ENCODE results near the gene USP16.
"Not testable (repeated sequence)": the region's sequence is repeated elsewhere in the genome, so short reads cannot be mapped to it uniquely, and the experiment has no call there.

The USP16 gene

DNA sequence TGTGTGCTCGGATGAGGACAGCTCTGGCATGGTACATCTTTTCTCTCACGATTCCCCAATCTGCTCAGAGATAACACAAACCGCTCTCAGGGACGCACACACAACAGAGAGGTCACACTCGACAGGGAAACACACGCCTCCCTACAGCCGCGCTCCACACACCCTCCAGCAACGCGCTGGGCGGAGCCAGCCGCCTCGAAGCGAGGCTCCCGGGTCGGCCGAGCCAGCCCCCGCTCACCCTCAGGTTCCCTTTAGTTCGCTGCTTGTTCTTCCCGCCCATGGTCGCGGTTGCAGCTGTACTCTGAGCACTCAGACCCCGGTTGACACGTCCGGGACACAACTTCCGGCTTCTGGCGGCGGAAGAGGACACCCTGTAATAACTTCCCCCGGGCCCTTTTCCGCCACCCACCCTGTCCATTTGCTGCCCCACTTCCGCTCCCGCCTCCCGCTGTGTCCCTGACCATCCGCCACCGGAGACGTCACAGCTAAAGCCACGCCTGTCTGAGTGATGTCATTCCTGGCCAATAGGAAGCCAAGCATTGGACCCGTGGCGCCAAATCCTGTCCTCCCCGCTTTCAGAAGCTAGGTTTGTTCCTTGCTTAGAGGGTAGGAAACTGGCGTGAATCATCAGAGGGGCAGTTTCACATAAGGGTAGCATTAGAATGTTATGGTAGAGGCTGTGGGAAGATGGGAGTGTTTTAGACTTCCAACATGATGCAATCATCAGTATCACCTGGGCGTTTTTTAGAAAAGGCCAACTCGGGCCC is 31.8 kb upstream of the USP16 start, which contains the start of gene LTN1:
Gene LTN1 (minus strand): TSS at position 352 of the 767 bp plus-strand sequence. CDS start 72 bp downstream, at position 280.
- peak; percentile 77 for FAIRE-seq
- peak; percentile 65 for DNase-seq (ENCODE audit: insufficient read length, low spot score)
- TF ChIP-seq, protein P1, sequence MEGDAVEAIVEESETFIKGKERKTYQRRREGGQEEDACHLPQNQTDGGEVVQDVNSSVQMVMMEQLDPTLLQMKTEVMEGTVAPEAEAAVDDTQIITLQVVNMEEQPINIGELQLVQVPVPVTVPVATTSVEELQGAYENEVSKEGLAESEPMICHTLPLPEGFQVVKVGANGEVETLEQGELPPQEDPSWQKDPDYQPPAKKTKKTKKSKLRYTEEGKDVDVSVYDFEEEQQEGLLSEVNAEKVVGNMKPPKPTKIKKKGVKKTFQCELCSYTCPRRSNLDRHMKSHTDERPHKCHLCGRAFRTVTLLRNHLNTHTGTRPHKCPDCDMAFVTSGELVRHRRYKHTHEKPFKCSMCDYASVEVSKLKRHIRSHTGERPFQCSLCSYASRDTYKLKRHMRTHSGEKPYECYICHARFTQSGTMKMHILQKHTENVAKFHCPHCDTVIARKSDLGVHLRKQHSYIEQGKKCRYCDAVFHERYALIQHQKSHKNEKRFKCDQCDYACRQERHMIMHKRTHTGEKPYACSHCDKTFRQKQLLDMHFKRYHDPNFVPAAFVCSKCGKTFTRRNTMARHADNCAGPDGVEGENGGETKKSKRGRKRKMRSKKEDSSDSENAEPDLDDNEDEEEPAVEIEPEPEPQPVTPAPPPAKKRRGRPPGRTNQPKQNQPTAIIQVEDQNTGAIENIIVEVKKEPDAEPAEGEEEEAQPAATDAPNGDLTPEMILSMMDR (IDR thresholded peaks at IDR 0.05; ENCODE audit: insufficient read depth, missing control alignments) = no peak

DNA sequence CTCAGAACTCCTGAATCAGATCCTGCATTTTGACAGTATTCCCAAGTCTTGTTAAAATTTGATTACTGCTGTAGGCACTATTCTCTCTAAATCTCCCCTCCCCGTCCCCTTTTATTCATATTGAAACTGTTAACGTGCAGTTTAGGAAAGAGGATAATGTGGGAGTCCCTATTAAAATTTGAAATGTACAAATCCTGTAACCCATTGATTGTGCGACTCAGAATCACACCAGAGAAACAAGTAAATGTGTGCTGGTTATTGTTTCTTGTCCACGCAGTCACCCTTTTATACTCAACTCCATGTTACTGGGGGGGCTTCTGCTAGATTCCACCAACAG is 31.2 kb upstream of the USP16 start:
- TF ChIP-seq, protein P1 (IDR thresholded peaks at IDR 0.05; ENCODE audit: insufficient read depth, missing control alignments) = no peak
- DNase-seq (ENCODE audit: insufficient read length, low spot score) (no peak), FAIRE-seq (no peak)

DNA sequence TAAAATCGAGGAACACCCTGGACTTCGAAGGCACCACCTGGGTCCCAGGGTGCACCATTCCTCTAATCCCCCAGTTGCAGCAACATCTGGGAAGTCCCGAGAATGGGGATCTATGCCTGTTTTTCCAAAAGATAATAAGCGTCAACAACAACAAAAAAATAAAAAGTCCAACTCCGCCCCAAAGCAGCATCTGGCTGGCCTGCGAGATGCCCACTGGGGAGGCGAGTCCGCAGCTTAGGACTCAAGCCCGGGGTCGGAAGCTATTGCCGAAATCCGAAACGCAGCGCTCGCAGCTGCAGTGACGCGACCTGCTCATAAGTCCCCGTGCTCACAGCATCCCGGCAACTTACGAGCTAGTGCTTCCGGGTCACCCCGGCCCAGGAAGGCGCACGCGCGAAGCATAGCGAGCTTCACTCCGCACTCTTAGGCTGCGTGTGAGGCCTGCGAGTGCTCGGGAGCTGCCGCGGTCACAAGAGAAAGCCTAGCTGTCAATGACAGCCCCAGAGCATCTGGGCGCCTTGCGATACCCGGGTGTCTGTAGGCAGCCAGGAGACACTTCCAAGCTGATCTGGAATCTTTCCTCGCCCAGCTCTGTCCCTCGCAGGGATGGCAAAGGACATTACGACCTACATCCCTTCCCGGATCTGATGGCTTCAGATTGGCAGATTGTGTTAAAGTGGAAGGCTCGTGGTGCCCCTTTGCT is 21.9 kb upstream of the USP16 start:
- FAIRE-seq (peak; percentile 79), DNase-seq (ENCODE audit: insufficient read length, low spot score) (peak; percentile 70)
- TF ChIP-seq, protein P1 (IDR thresholded peaks at IDR 0.05; ENCODE audit: insufficient read depth, missing control alignments) = no peak

DNA sequence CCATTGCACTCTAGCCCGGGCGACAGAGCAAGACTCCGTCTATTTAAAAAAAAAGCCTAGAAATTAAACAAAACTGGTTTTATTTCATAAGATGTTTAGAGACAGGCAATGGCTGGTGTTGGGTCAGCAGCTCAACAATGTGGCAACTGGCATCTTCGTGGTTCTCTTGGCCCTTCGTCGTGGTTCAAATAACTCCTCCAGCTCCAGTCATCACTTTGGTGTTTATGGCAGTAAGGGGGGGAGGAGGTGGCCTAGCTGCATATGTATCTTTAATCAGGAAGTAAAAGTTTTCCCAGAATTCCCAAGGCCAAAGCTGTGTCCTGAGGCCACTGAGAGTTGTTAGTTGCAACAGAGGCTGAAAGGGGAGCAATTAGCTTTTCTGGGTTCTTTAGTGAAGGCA is 18.8 kb upstream of the USP16 start:
- no peak for FAIRE-seq
- TF ChIP-seq, protein P1 (IDR thresholded peaks at IDR 0.05; ENCODE audit: insufficient read depth, missing control alignments) = no peak
- no peak for DNase-seq (ENCODE audit: insufficient read length, low spot score)

DNA sequence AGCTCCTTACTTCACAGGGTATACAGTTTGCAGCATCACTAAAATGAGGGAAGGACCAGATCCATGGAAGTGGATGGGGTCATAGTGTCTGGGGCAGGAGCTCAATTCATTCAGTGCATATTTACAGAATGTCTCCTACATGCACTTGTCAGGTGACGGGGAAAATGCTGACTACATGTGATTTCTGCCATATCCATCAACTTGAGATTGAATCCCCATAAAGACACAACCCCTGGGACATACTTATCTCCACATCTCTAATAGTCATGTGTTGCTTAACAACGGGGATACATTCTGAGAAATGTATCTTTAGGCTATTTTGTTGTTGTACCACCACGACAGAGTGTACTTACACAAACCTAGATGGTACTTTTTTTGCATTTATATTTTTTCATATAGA is 17.3 kb upstream of the USP16 start:
- DNase-seq (ENCODE audit: insufficient read length, low spot score) = no peak
- TF ChIP-seq, protein P1 (IDR thresholded peaks at IDR 0.05; ENCODE audit: insufficient read depth, missing control alignments) = no peak
- no peak for FAIRE-seq

DNA sequence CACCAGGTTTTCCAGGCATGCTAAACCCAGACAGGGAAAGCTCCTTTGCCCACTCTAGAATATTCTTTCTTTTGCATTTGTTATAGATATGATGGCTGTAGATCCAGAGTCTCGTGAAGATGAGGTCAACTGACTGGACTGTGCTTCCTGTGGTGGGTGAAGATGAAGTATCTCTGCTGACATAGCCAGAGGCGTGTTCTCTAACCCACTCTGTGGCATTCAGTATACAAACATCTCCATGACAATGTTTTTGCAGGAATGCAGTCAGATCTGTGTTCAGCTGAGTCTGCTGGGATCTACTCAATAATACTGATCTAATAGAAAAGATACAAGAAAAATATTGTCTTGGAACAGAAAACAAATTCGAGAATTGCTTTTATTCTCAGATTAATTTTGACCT is 16.7 kb upstream of the USP16 start:
- DNase-seq (ENCODE audit: insufficient read length, low spot score) (no peak), FAIRE-seq (no peak)
- TF ChIP-seq, protein P1 (IDR thresholded peaks at IDR 0.05; ENCODE audit: insufficient read depth, missing control alignments) = no peak

DNA sequence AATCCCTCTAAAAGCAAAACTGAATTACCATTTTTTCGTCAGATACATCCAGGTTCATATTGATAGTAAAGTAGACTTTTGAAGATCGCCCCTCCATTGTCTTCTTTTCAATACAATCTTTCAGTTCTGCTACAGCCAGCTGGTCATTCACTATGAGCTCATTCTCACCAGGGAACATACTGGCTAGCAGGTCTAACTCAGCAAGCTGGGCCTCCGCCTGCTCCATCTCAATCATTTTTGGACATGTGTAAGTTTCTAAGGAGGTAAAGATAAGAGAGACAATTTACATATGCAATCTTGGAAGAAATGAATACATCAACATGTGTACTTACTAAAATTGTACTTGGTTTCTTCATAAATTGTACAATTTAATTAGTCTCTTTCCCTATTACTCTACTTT is 16.1 kb upstream of the USP16 start:
- TF ChIP-seq, protein P1 (IDR thresholded peaks at IDR 0.05; ENCODE audit: insufficient read depth, missing control alignments) = no peak
- DNase-seq (ENCODE audit: insufficient read length, low spot score) = no peak

DNA sequence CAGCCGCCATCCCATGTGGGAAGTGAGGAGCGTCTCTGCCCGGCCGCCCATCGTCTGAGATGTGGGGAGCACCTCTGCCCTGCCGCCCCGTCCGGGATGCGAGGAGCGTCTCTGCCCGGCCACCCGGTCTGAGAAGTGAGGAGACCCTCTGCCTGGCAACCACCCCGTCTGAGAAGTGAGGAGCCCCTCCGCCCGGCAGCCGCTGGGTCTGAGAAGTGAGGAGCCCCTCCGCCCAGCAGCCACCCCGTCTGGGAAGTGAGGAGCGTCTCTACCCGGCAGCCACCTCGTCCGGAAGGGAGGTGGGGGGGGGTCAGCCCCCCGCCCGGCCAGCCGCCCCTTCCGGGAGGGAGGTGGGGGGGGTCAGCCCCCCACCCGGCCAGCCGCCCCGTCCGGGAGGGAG is 13.2 kb upstream of the USP16 start:
- not testable (repeated sequence) for DNase-seq (ENCODE audit: insufficient read length, low spot score); FAIRE-seq

More for the DNA sequence above, 16.1 kb upstream of the USP16 start:
- FAIRE-seq = no peak
